BLaER1 treated with 17β-estradiol and CSF1 and Interleukin-3, amounts not matched to agents 10 nM and 100 nM (cell line): Measurements from ENCODE around the gene LYPLAL1.
A peak's percentile ranks its signal among the peaks of the same experiment; 100 is the strongest.

ENCODE experiments used
- H3K27ac ChIP-seq, 11 experiments: shearing (Covaris generic); formaldehyde crosslinking; 2 replicates each; pipeline ENCODE4 v1.8.1; 2022
- H3K27me3 ChIP-seq, 11 experiments: shearing (Covaris generic); formaldehyde crosslinking; 2 replicates each; pipeline ENCODE4 v1.8.1; 2022
- H3K36me3 ChIP-seq, 11 experiments: shearing (Covaris generic); formaldehyde crosslinking; 2 replicates each; pipeline ENCODE4 v1.8.1; 2022
- H3K4me1 ChIP-seq, 10 experiments: shearing (Covaris generic); formaldehyde crosslinking; 2 replicates each; pipeline ENCODE4 v1.8.1; 2022
- H3K4me2 ChIP-seq, 11 experiments: shearing (Covaris generic); formaldehyde crosslinking; 2 replicates each; pipeline ENCODE4 v1.8.1; 2022
- H3K4me3 ChIP-seq, 10 experiments: shearing (Covaris generic); formaldehyde crosslinking; 2 replicates each; pipeline ENCODE4 v1.8.1; 2022
- H3K9ac ChIP-seq, 11 experiments: shearing (Covaris generic); formaldehyde crosslinking; 2 replicates each; pipeline ENCODE4 v1.8.1; 2022
- H3K9me3 ChIP-seq, 11 experiments: shearing (Covaris generic); formaldehyde crosslinking; replicated peaks in 1 of 11; 2 replicates each; pipeline ENCODE4 v1.8.1; 2022
- H4K20me1 ChIP-seq, 11 experiments: shearing (Covaris generic); formaldehyde crosslinking; 2 replicates each; pipeline ENCODE4 v1.8.1; 2022
- Cebpa-rat ChIP-seq, 11 experiments: shearing (Covaris generic); IDR thresholded peaks; 2 replicates each; pipeline ENCODE4 v1.8.1; 2022

Gene LYPLAL1

GRCh38 chr1:219143735-219144134, 29.9 kb upstream of the LYPLAL1 start:
- no peak for TF ChIP-seq Cebpa-rat (IDR thresholded peaks at IDR 0.05)
- Histone ChIP-seq H3K9ac (no peak overlapping the region), H3K4me1 (peaks cover 0 to 29% (median 2%) of the 10 kb centered on the region in 10 experiments; a peak in 8 of 20 replicates), H3K9me3 (no peaks in the 10 kb centered on the region), H3K4me3 (no peak overlapping the region), H4K20me1 (no peaks in the 10 kb centered on the region), H3K27ac (no peak overlapping the region), H3K27me3 (no peaks in the 10 kb centered on the region), H3K4me2 (peak overlapping the region in 4 of 11 experiments; percentile 1 to 48 (median 20); a peak in 3 of 22 replicates), H3K36me3 (no peaks in the 10 kb centered on the region)

GRCh38 chr1:219144658-219145315, 28.9 kb upstream of the LYPLAL1 start:
- Histone ChIP-seq H3K27ac (peak overlapping the region in 3 of 11 experiments; percentile 24 to 62 (median 39); a peak in 5 of 22 replicates), H3K4me3 (no peak overlapping the region), H4K20me1 (no peaks in the 10 kb centered on the region), H3K4me2 (peak overlapping the region in 4 of 11 experiments; percentile 30 to 72 (median 46); a peak in 9 of 22 replicates), H3K36me3 (no peaks in the 10 kb centered on the region), H3K4me1 (peaks cover 0 to 29% (median 2%) of the 10 kb centered on the region in 10 experiments; a peak in 8 of 20 replicates), H3K27me3 (no peaks in the 10 kb centered on the region), H3K9ac (no peak overlapping the region), H3K9me3 (no peaks in the 10 kb centered on the region)
- no peak for TF ChIP-seq Cebpa-rat (IDR thresholded peaks at IDR 0.05)

GRCh38 chr1:219147571-219148019, 26.1 kb upstream of the LYPLAL1 start:
- no peak overlapping the region for H3K4me3 ChIP-seq
- H3K9ac ChIP-seq: no peak overlapping the region
- H3K4me1 ChIP-seq: peaks cover 0 to 29% (median 2%) of the 10 kb centered on the region in 10 experiments; a peak in 8 of 20 replicates
- no peaks in the 10 kb centered on the region for H3K36me3 ChIP-seq
- TF ChIP-seq Cebpa-rat (IDR thresholded peaks at IDR 0.05): no peak
- H3K27me3 ChIP-seq: no peaks in the 10 kb centered on the region
- no peaks in the 10 kb centered on the region for H3K9me3 ChIP-seq
- no peaks in the 10 kb centered on the region for H4K20me1 ChIP-seq
- H3K27ac ChIP-seq: no peak overlapping the region
- no peak overlapping the region for H3K4me2 ChIP-seq

- Histone ChIP-seq H3K9me3 (no peaks in the 10 kb centered on the region), H3K4me1 (peaks cover 0 to 16% (median 2%) of the 10 kb centered on the region in 10 experiments; a peak in 8 of 20 replicates), H4K20me1 (no peaks in the 10 kb centered on the region), H3K9ac (no peak overlapping the region), H3K36me3 (no peaks in the 10 kb centered on the region), H3K27me3 (no peaks in the 10 kb centered on the region), H3K4me3 (no peak overlapping the region), H3K27ac (no peak overlapping the region), H3K4me2 (no peak overlapping the region)
- no peak for TF ChIP-seq Cebpa-rat (IDR thresholded peaks at IDR 0.05)
Observed at GRCh38 chr1:219149009-219149577, 24.6 kb upstream of the LYPLAL1 start.

GRCh38 chr1:219149953-219150352, 23.7 kb upstream of the LYPLAL1 start:
- no peak for TF ChIP-seq Cebpa-rat (IDR thresholded peaks at IDR 0.05)
- H3K9ac ChIP-seq: no peak overlapping the region

GRCh38 chr1:219150913-219151312, 22.8 kb upstream of the LYPLAL1 start:
- Histone ChIP-seq H3K27me3 (no peaks in the 10 kb centered on the region), H3K4me1 (peaks cover 0 to 6% (median 0%) of the 10 kb centered on the region in 10 experiments; a peak in 1 of 20 replicates), H4K20me1 (no peaks in the 10 kb centered on the region), H3K4me2 (no peak overlapping the region), H3K27ac (no peak overlapping the region), H3K36me3 (no peaks in the 10 kb centered on the region), H3K9me3 (no peaks in the 10 kb centered on the region), H3K4me3 (no peak overlapping the region), H3K9ac (no peak overlapping the region)
- no peak for TF ChIP-seq Cebpa-rat (IDR thresholded peaks at IDR 0.05)

More at GRCh38 chr1:219149953-219150352, 23.7 kb upstream of the LYPLAL1 start:
- Histone ChIP-seq H3K36me3 (no peaks in the 10 kb centered on the region), H4K20me1 (no peaks in the 10 kb centered on the region), H3K4me2 (no peak overlapping the region), H3K9me3 (no peaks in the 10 kb centered on the region), H3K4me1 (peaks cover 0 to 10% (median under 1%) of the 10 kb centered on the region in 10 experiments; a peak in 9 of 20 replicates), H3K27me3 (no peaks in the 10 kb centered on the region), H3K27ac (no peak overlapping the region), H3K4me3 (no peak overlapping the region)

- no peak overlapping the region for H3K9ac ChIP-seq
- no peak overlapping the region for H3K4me3 ChIP-seq
- TF ChIP-seq Cebpa-rat (IDR thresholded peaks at IDR 0.05): no peak
- no peaks in the 10 kb centered on the region for H3K36me3 ChIP-seq
- no peak overlapping the region for H3K27ac ChIP-seq
- H4K20me1 ChIP-seq: no peaks in the 10 kb centered on the region
- no peak overlapping the region for H3K4me2 ChIP-seq
- H3K9me3 ChIP-seq: no peaks in the 10 kb centered on the region
- no peaks in the 10 kb centered on the region for H3K27me3 ChIP-seq
- H3K4me1 ChIP-seq: peaks cover 0 to 6% (median 0%) of the 10 kb centered on the region in 10 experiments; a peak in 1 of 20 replicates
Observed at GRCh38 chr1:219151467-219151866, 22.2 kb upstream of the LYPLAL1 start.

- Histone ChIP-seq H3K4me2 (no peak overlapping the region), H3K27me3 (no peaks in the 10 kb centered on the region), H3K36me3 (no peaks in the 10 kb centered on the region), H3K27ac (no peak overlapping the region), H4K20me1 (no peaks in the 10 kb centered on the region), H3K4me3 (no peak overlapping the region), H3K4me1 (peaks cover 0 to 6% (median 0%) of the 10 kb centered on the region in 10 experiments; a peak in 1 of 20 replicates), H3K9me3 (no peaks in the 10 kb centered on the region), H3K9ac (no peak overlapping the region)
- TF ChIP-seq Cebpa-rat (IDR thresholded peaks at IDR 0.05): no peak
Observed at GRCh38 chr1:219152751-219153150, 20.9 kb upstream of the LYPLAL1 start.

- TF ChIP-seq Cebpa-rat (IDR thresholded peaks at IDR 0.05): no peak
- Histone ChIP-seq H3K36me3 (no peaks in the 10 kb centered on the region), H3K4me1 (peaks cover 0 to 6% (median 0%) of the 10 kb centered on the region in 10 experiments; a peak in 1 of 20 replicates), H3K9me3 (no peaks in the 10 kb centered on the region), H3K4me3 (no peak overlapping the region), H3K27me3 (no peaks in the 10 kb centered on the region), H3K27ac (no peak overlapping the region), H4K20me1 (no peaks in the 10 kb centered on the region), H3K4me2 (no peak overlapping the region), H3K9ac (no peak overlapping the region)
Observed at GRCh38 chr1:219153723-219154122, 20.0 kb upstream of the LYPLAL1 start.
